H1 (cell line): ENCODE data around the gene GRIN3A. TPM values are rescaled to one million over a fixed set of nuclear protein-coding genes. Genes with fewer than 3 reads are reported as not detected.

Experiments
- CTCF ChIA-PET: fragments of 300-600 bp; sonication (Branson Sonifier 250); formaldehyde crosslinking; loops from one replicate; lab custom pipeline; 2021; ENCODE audit not compliant: partially characterized antibody; lab: Charles Lee
- POLR2A ChIA-PET: fragments of 300-600 bp; sonication (Branson Sonifier 250); formaldehyde crosslinking; loops from one replicate; lab custom pipeline; 2021; ENCODE audit warnings: inconsistent platforms; ENCODE audit not compliant: partially characterized antibody; lab: Charles Lee
- DNase-seq, 2 experiments: peaks; one replicate each; pipeline versions ENCODE4 v3.0.0 to v3.0.0-alpha.2; 2010 to 2022; ENCODE audit warnings: low spot score in 2 of 2, low read depth in 1 of 2, mixed read lengths in 1 of 2
- FAIRE-seq: peaks from 2 replicates; lab custom pipeline; 2011; peaks lifted over from hg19 to GRCh38; lab: Jason Lieb, UNC
- H2AFZ ChIP-seq: 2 replicates; pipeline ENCODE4 v1.8.1; 2012; ENCODE audit warnings: low read length, inconsistent platforms
- H2AK5ac ChIP-seq: 2 replicates; pipeline ENCODE4 v1.6.1; 2013; ENCODE audit warnings: low read depth, low read length
- H2BK120ac ChIP-seq: replicated peaks from 2 replicates; pipeline ENCODE3; 2013; ENCODE audit warnings: low read depth, low read length, inconsistent platforms
- H2BK12ac ChIP-seq: 2 replicates; pipeline ENCODE4 v1.6.1; 2013; ENCODE audit warnings: low read depth, low read length
- H2BK15ac ChIP-seq: 2 replicates; pipeline ENCODE4 v1.6.1; 2013; ENCODE audit warnings: low read length
- H2BK20ac ChIP-seq: 2 replicates; pipeline ENCODE4 v1.6.1; 2013; ENCODE audit warnings: low read length
- H2BK5ac ChIP-seq: 2 replicates; pipeline ENCODE4 v1.6.1; 2013; ENCODE audit warnings: low read depth, low read length
- H3K14ac ChIP-seq: 2 replicates; pipeline ENCODE4 v1.6.1; 2013; ENCODE audit warnings: inconsistent platforms; ENCODE audit not compliant: insufficient read length
- H3K18ac ChIP-seq: 2 replicates; pipeline ENCODE4 v1.6.1; 2013; ENCODE audit warnings: low read length; ENCODE audit errors: extremely low read depth
- H3K23ac ChIP-seq: 2 replicates; pipeline ENCODE4 v1.6.1; 2013; ENCODE audit warnings: inconsistent platforms; ENCODE audit not compliant: insufficient read length
- H3K23me2 ChIP-seq: 2 replicates; pipeline ENCODE4 v1.6.1; 2013; ENCODE audit warnings: low read depth, low read length
- H3K27ac ChIP-seq: 2 replicates; pipeline ENCODE4 v1.6.1; 2011; ENCODE audit warnings: low read depth, low read length, inconsistent platforms
- H3K27me3 ChIP-seq, 4 experiments: replicated peaks in 1 of 4; 1 replicate in 1 of 4; 2 replicates in 3 of 4; pipeline versions ENCODE4 v1.6.1 to v1.8.1; 2011 to 2013; ENCODE audit warnings: low read length in 3 of 4, mild to moderate bottlenecking in 3 of 4, inconsistent platforms in 2 of 4, mixed read lengths in 2 of 4, moderate library complexity in 1 of 4; ENCODE audit not compliant: control insufficient read depth in 3 of 4, insufficient read depth in 3 of 4; ENCODE audit errors: extremely low read depth in 1 of 4
- H3K36me3 ChIP-seq, 4 experiments: 2 replicates each; pipeline versions ENCODE4 v1.6.1 to v1.8.1; 2011 to 2013; ENCODE audit warnings: mild to moderate bottlenecking in 4 of 4, low read length in 3 of 4, moderate library complexity in 2 of 4, control low read depth in 1 of 4, inconsistent platforms in 1 of 4; ENCODE audit not compliant: insufficient read depth in 4 of 4, control insufficient read depth in 2 of 4
- H3K4ac ChIP-seq: replicated peaks from 2 replicates; pipeline ENCODE3; 2013; ENCODE audit warnings: low read length, low read depth, mixed read lengths, inconsistent platforms; ENCODE audit not compliant: insufficient read length
- H3K4me1 ChIP-seq, 4 experiments: replicated peaks in 1 of 4; 1 replicate in 1 of 4; 2 replicates in 3 of 4; pipeline versions ENCODE4 v1.6.1 to v1.8.1; 2011 to 2013; ENCODE audit warnings: low read length in 3 of 4, inconsistent platforms in 2 of 4, mixed read lengths in 1 of 4; ENCODE audit not compliant: insufficient read depth in 4 of 4, control insufficient read depth in 3 of 4
- H3K4me2 ChIP-seq, 2 experiments: 2 replicates each; pipeline versions ENCODE4 v1.6.1 to v1.8.1; 2011 to 2013; ENCODE audit warnings: low read depth in 2 of 2, low read length in 2 of 2, control low read depth in 1 of 2, inconsistent platforms in 1 of 2, mild to moderate bottlenecking in 1 of 2; ENCODE audit not compliant: insufficient read depth in 1 of 2
- H3K4me3 ChIP-seq, 4 experiments: fragments of 200-600, 300-600 bp in 1 of 4; sonication (generic), shearing (Covaris generic), sonication (Bioruptor Twin) in 1 of 4; 2 replicates each; pipeline versions ENCODE4 v1.5.1 to v1.8.1; 2011 to 2016; ENCODE audit warnings: low read length in 4 of 4, low read depth in 3 of 4, control low read depth in 2 of 4, inconsistent platforms in 2 of 4, mild to moderate bottlenecking in 2 of 4, mixed read lengths in 1 of 4, moderate library complexity in 1 of 4; ENCODE audit not compliant: insufficient read depth in 2 of 4; ENCODE audit errors: extremely low read depth in 1 of 4
- H3K56ac ChIP-seq: replicated peaks from 2 replicates; pipeline ENCODE3; 2013; ENCODE audit warnings: low read depth, mild to moderate bottlenecking, mixed read lengths, low read length, inconsistent platforms; ENCODE audit not compliant: insufficient read length
- H3K79me1 ChIP-seq: 2 replicates; pipeline ENCODE4 v1.6.1; 2013; ENCODE audit warnings: low read depth, low read length, control low read depth
- H3K79me2 ChIP-seq, 2 experiments: 2 replicates each; pipeline versions ENCODE4 v1.6.1 to v1.8.1; 2012 to 2013; ENCODE audit warnings: low read length in 2 of 2, mild to moderate bottlenecking in 2 of 2, inconsistent platforms in 1 of 2; ENCODE audit not compliant: insufficient read depth in 2 of 2, control insufficient read depth in 1 of 2
- H3K9ac ChIP-seq, 4 experiments: replicated peaks in 1 of 4; 1 replicate in 1 of 4; 2 replicates in 3 of 4; pipeline versions ENCODE4 v1.6.1 to v1.8.1; 2011 to 2013; ENCODE audit warnings: low read depth in 3 of 4, low read length in 3 of 4, control low read depth in 2 of 4, mild to moderate bottlenecking in 2 of 4, moderate library complexity in 2 of 4, inconsistent platforms in 1 of 4; ENCODE audit errors: extremely low read depth in 1 of 4
- H3K9me3 ChIP-seq, 2 experiments: 2 replicates each; pipeline versions ENCODE4 v1.6.1 to v1.8.1; 2012 to 2013; ENCODE audit warnings: mild to moderate bottlenecking in 2 of 2, moderate library complexity in 2 of 2, control low read depth in 1 of 2, inconsistent platforms in 1 of 2, low read depth in 1 of 2, low read length in 1 of 2, mixed read lengths in 1 of 2; ENCODE audit not compliant: insufficient read depth in 2 of 2
- H4K20me1 ChIP-seq, 2 experiments: replicated peaks in 1 of 2; 2 replicates each; pipeline versions ENCODE3 to v1.8.1; 2011 to 2013; ENCODE audit warnings: inconsistent platforms in 2 of 2, low read length in 2 of 2, mild to moderate bottlenecking in 1 of 2; ENCODE audit not compliant: insufficient read depth in 2 of 2, control insufficient read depth in 1 of 2
- H4K5ac ChIP-seq: 2 replicates; pipeline ENCODE4 v1.6.1; 2013; ENCODE audit warnings: low read length, low read depth, mixed read lengths, inconsistent platforms; ENCODE audit not compliant: insufficient read length
- H4K8ac ChIP-seq: 2 replicates; pipeline ENCODE4 v1.8.0; 2013; ENCODE audit warnings: mild to moderate bottlenecking, moderate library complexity, low read length, inconsistent platforms; ENCODE audit not compliant: insufficient read depth; ENCODE audit errors: extremely low read depth
- H4K91ac ChIP-seq: replicated peaks from 2 replicates; pipeline ENCODE3; 2013; ENCODE audit warnings: low read length, mixed read lengths, inconsistent platforms; ENCODE audit not compliant: insufficient read length
- BACH1 ChIP-seq: IDR thresholded peaks from 2 replicates; pipeline ENCODE4 v1.6.1; 2012; ENCODE audit warnings: low read length, improper control_type of control experiment
- PHF8 ChIP-seq: fragments of 200-600 bp; sonication (generic); conservative IDR thresholded peaks from 2 replicates; pipeline ENCODE4 v1.7.1; 2012; ENCODE audit warnings: low read depth, mild to moderate bottlenecking, inconsistent platforms, low read length, moderate library complexity
- RAD21 ChIP-seq, 2 experiments: IDR thresholded peaks in 1 of 2; conservative IDR thresholded peaks in 1 of 2; 2 replicates each; pipeline ENCODE4 v1.6.1; 2011; ENCODE audit warnings: low read depth in 2 of 2, low read length in 2 of 2, improper control_type of control experiment in 1 of 2, inconsistent platforms in 1 of 2, mild to moderate bottlenecking in 1 of 2, moderate library complexity in 1 of 2
- RNF2 ChIP-seq: fragments of 200-900, 300-1000 bp; sonication (generic); IDR thresholded peaks from 2 replicates; pipeline ENCODE4 v1.7.1; 2016; ENCODE audit warnings: borderline replicate concordance, low read depth, mild to moderate bottlenecking, antibody characterized with exemption, low read length; ENCODE audit not compliant: poor library complexity, severe bottlenecking; ENCODE audit errors: missing control alignments
- SIN3A ChIP-seq, 2 experiments: IDR thresholded peaks in 1 of 2; conservative IDR thresholded peaks in 1 of 2; 2 replicates each; pipeline ENCODE4 v1.6.1; 2011 to 2012; ENCODE audit warnings: low read length in 2 of 2, improper control_type of control experiment in 1 of 2, low read depth in 1 of 2, mild to moderate bottlenecking in 1 of 2
- YY1 ChIP-seq: IDR thresholded peaks from 2 replicates; pipeline ENCODE4 v1.6.1; 2011; ENCODE audit warnings: low read depth, mild to moderate bottlenecking, low read length
- WGBS, 2 experiments: shearing (Covaris generic) in 1 of 2; methylation state at CpG; one replicate each; pipeline versions ENCODE4 v1.1.6 to v1.1.7; 2013 to 2015; ENCODE audit warnings: low lambda C conversion rate in 2 of 2, mixed read lengths in 2 of 2, inconsistent platforms in 1 of 2, low coverage in 1 of 2, missing lambda C conversion rate in 1 of 2; ENCODE audit not compliant: insufficient replicate concordance in 2 of 2, insufficient coverage in 1 of 2, insufficient read length in 1 of 2; ENCODE audit errors: extremely low coverage in 1 of 2, missing lambda C conversion rate in 1 of 2; 5-methylcytosine and 5-hydroxymethylcytosine counted together
- polyA plus RNA-seq, 7 experiments: library from polyadenylated mRNA; depleted of rRNA in 3 of 7; stranded (reverse) in 5 of 7; unstranded in 2 of 7; fragments of >200 nt in 5 of 7; fragments of 200-250 nt in 2 of 7; gene quantifications; 1 replicate in 5 of 7; 2 replicates in 1 of 7; 4 replicates in 1 of 7; pipeline versions ENCODE4 v1.2.1 to v1.2.3, GENCODE V29; 2011 to 2013; ENCODE audit warnings: missing spikeins in 2 of 7, mixed read lengths in 2 of 7
- total RNA-seq: library from RNA; stranded (reverse); fragmentation: NEBNext Ultra II Directional; extraction: Animal tissue kit (Norgen Biotek cat#: 25700); gene quantifications from 2 replicates; pipeline ENCODE4 v1.2.1, GENCODE V29; 2021
- TF ChIP-seq, protein P1 (sequence below): IDR thresholded peaks from 2 replicates; pipeline ENCODE4 v1.6.1; 2012; ENCODE audit warnings: inconsistent platforms

Gene GRIN3A
- total and polyA plus RNA-seq, 2 of the 8 experiments (the other 6 are each of a cell fraction or from before 2014, with no cell fraction given): 0.04 TPM; not detected in 1

- H3K36me3 ChIP-seq: peaks cover 0 to 53% (median 24%) of the 10 kb centered on the region in 4 experiments; a peak in 7 of 8 replicates
- H4K8ac ChIP-seq: no peak overlapping the region
- no peak overlapping the region for H3K56ac ChIP-seq
- 86% methylated on average over 8 of the region's 8 CpGs; no CpG with 5 or more reads in 1 of the 2 experiments for WGBS, 2 experiments
- H3K27me3 ChIP-seq: no peaks in the 10 kb centered on the region
- H3K14ac ChIP-seq: no peak overlapping the region
- TF ChIP-seq RAD21 (IDR thresholded peaks at IDR 0.05 in 1 of 2, conservative IDR thresholded peaks at IDR 0.05 in 1 of 2; ENCODE audit: low read depth in 2 of 2, low read length in 2 of 2) (no peak), BACH1 (no peak), YY1 (no peak), SIN3A (conservative IDR thresholded peaks at IDR 0.05 in 1 of 2, IDR thresholded peaks at IDR 0.05 in 1 of 2; ENCODE audit: low read depth in 1 of 2, low read length in 2 of 2) (no peak), RNF2 (no peak), PHF8 (no peak)
- TF ChIP-seq, protein P1, sequence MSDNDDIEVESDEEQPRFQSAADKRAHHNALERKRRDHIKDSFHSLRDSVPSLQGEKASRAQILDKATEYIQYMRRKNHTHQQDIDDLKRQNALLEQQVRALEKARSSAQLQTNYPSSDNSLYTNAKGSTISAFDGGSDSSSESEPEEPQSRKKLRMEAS: no peak
- ChIA-PET CTCF (interaction anchor here (1.2 to 26.1 kb wide), 7 partner anchors 10 to 152 kb away, joined by 3 to 447 read pairs (median 4); no protein-coding TSS in a partner anchor), POLR2A (no interaction called here)
- no peak overlapping the region for H3K4me3 ChIP-seq
- peaks cover 0 to 34% of the 10 kb centered on the region in 2 experiments; a peak in 3 of 4 replicates for H3K79me2 ChIP-seq
- H4K5ac ChIP-seq: no peak overlapping the region
- H3K9me3 ChIP-seq: no peaks in the 10 kb centered on the region
- H3K4ac ChIP-seq: no peak overlapping the region
- no peak overlapping the region for H2BK15ac ChIP-seq
- no peaks in the 10 kb centered on the region for H3K23me2 ChIP-seq
- H3K9ac ChIP-seq: no peak overlapping the region
- no peak for DNase-seq
- H3K4me1 ChIP-seq: no peaks in the 10 kb centered on the region
- no peak for FAIRE-seq
- no peak overlapping the region for H3K27ac ChIP-seq
- no peak overlapping the region for H2BK12ac ChIP-seq
- H4K20me1 ChIP-seq: peaks cover 2 to 20% of the 10 kb centered on the region in 2 experiments
- no peak overlapping the region for H3K23ac ChIP-seq
- no peak overlapping the region for H2BK20ac ChIP-seq
- no peak overlapping the region for H3K4me2 ChIP-seq
- no peak overlapping the region for H2AFZ ChIP-seq
- H2BK5ac ChIP-seq: no peak overlapping the region
- no peak overlapping the region for H2AK5ac ChIP-seq
- no peaks in the 10 kb centered on the region for H3K79me1 ChIP-seq
- no peak overlapping the region for H3K18ac ChIP-seq
- H4K91ac ChIP-seq: no peak overlapping the region
- H2BK120ac ChIP-seq: no peak overlapping the region
Observed at GRCh38 chr9:101540069-101540468, 198.4 kb downstream of the GRIN3A start.
